HL-60 (cell line): ENCODE data around the gene ARHGAP11A.

Experiments used
- DNase-seq, 2 experiments: peaks; one replicate each; pipeline ENCODE4 v3.0.0-alpha.2; 2010 to 2020; ENCODE audit warnings: low read depth in 1 of 2, low spot score in 1 of 2
- H3K27ac ChIP-seq: fragments of 250-450 bp; sonication (Bioruptor Pico); replicated peaks from 2 replicates; pipeline ENCODE4 v1.5.1; 2020; ENCODE audit warnings: mild to moderate bottlenecking, moderate library complexity
- H3K27me3 ChIP-seq: fragments of 250-450 bp; sonication (Bioruptor Pico); 2 replicates; pipeline ENCODE4 v1.5.1; 2021; ENCODE audit warnings: mild to moderate bottlenecking, moderate library complexity; ENCODE audit not compliant: insufficient read depth, poor library complexity, severe bottlenecking
- H3K4me3 ChIP-seq: replicated peaks from 2 replicates; pipeline ENCODE4 v1.5.1; 2011; ENCODE audit warnings: mild to moderate bottlenecking, control low read depth, low read length; ENCODE audit not compliant: insufficient read depth
- GABPA ChIP-seq: IDR thresholded peaks from 2 replicates; pipeline ENCODE4 v1.6.1; 2012; ENCODE audit warnings: low read depth
- POLR2AphosphoS5 ChIP-seq: IDR thresholded peaks from 2 replicates; pipeline ENCODE4 v1.6.1; 2012; ENCODE audit warnings: low read depth
- SPI1 ChIP-seq: IDR thresholded peaks from 2 replicates; pipeline ENCODE4 v1.6.1; 2012; ENCODE audit warnings: low read depth, mild to moderate bottlenecking, borderline replicate concordance
- TF ChIP-seq, protein P1 (sequence below): IDR thresholded peaks from 2 replicates; pipeline ENCODE4 v1.6.1; 2012; ENCODE audit warnings: low read depth; ENCODE audit not compliant: insufficient replicate concordance
- TF ChIP-seq, protein P2 (sequence below): IDR thresholded peaks from one replicate; pipeline ENCODE4 v1.5.1; 2011; ENCODE audit warnings: low read length, control low read depth, inconsistent platforms; ENCODE audit not compliant: insufficient read depth

ARHGAP11A gene

DNA sequence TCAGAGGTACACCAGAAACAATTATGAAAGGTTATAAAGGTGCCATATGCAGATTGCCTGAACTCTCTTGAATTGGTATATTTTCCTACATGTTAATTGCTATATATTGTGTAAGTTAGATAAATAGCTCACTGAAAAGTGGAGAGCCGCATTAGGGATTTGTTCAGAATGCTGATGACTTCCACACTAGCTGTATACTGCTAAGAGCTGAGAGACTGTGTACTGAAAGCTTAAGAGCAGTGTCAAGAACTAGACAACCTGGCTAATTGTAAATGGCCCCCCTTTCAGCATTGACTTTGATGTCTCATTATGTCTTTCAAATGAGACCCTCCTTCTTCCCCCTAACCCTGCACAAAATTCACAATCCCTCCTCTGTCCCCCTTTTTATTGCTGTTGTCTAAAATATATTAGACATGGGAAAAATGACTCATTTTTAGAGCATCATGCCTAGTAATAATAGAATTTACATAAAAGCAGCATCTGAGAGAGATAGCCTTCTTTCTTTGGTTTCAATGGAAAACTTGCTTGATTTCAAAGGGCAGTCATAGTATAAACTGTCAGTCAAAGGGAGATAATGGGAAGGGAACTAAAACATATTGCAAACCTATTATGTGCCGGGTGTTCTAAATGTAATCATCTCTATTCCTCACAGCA, 67.8 kb downstream of the ARHGAP11A start:
- Histone ChIP-seq H3K27me3 (no peaks in the 10 kb centered on the region), H3K27ac (no peak overlapping the region), H3K4me3 (no peak overlapping the region)
- no peak for DNase-seq
- TF ChIP-seq POLR2AphosphoS5 (no peak), GABPA (no peak), SPI1 (no peak)
- TF ChIP-seq, protein P1, sequence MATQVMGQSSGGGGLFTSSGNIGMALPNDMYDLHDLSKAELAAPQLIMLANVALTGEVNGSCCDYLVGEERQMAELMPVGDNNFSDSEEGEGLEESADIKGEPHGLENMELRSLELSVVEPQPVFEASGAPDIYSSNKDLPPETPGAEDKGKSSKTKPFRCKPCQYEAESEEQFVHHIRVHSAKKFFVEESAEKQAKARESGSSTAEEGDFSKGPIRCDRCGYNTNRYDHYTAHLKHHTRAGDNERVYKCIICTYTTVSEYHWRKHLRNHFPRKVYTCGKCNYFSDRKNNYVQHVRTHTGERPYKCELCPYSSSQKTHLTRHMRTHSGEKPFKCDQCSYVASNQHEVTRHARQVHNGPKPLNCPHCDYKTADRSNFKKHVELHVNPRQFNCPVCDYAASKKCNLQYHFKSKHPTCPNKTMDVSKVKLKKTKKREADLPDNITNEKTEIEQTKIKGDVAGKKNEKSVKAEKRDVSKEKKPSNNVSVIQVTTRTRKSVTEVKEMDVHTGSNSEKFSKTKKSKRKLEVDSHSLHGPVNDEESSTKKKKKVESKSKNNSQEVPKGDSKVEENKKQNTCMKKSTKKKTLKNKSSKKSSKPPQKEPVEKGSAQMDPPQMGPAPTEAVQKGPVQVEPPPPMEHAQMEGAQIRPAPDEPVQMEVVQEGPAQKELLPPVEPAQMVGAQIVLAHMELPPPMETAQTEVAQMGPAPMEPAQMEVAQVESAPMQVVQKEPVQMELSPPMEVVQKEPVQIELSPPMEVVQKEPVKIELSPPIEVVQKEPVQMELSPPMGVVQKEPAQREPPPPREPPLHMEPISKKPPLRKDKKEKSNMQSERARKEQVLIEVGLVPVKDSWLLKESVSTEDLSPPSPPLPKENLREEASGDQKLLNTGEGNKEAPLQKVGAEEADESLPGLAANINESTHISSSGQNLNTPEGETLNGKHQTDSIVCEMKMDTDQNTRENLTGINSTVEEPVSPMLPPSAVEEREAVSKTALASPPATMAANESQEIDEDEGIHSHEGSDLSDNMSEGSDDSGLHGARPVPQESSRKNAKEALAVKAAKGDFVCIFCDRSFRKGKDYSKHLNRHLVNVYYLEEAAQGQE, result no peak
- TF ChIP-seq, protein P2, sequence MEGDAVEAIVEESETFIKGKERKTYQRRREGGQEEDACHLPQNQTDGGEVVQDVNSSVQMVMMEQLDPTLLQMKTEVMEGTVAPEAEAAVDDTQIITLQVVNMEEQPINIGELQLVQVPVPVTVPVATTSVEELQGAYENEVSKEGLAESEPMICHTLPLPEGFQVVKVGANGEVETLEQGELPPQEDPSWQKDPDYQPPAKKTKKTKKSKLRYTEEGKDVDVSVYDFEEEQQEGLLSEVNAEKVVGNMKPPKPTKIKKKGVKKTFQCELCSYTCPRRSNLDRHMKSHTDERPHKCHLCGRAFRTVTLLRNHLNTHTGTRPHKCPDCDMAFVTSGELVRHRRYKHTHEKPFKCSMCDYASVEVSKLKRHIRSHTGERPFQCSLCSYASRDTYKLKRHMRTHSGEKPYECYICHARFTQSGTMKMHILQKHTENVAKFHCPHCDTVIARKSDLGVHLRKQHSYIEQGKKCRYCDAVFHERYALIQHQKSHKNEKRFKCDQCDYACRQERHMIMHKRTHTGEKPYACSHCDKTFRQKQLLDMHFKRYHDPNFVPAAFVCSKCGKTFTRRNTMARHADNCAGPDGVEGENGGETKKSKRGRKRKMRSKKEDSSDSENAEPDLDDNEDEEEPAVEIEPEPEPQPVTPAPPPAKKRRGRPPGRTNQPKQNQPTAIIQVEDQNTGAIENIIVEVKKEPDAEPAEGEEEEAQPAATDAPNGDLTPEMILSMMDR, result no peak

DNA sequence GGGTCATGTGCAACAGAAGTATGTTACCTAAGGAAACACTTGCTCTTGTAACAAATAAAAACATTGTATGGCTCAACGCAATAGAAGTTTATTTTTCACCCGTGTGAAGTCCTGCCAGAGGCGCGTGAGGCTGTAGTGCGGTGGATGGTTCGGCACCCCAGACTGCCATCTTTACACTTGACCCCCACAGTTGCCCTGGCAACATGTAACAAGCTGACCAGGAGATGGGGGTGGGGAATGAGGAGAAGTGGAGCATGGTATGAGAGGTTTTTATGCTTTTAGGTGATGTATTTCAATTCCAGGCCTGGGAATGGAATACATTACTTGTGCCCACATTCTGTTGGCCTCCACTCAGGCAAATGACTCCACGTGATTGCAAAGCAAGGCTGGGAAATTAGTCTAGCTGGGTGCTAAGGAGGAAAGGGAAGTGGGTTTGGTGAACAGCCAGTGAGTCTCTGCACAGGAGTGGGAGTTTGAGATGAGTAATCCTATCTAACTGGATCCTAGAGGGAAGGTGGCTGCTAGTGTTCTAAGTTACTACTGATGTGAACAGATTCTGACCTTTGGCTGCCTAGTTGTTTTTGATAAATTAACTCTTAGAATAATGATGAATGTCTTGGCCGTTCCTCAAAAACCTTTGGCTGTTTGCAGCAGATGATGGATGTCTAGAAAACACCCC, 68.7 kb downstream of the ARHGAP11A start:
- no peaks in the 10 kb centered on the region for H3K27me3 ChIP-seq
- no peak overlapping the region for H3K27ac ChIP-seq
- H3K4me3 ChIP-seq, result no peak overlapping the region
- TF ChIP-seq GABPA (no peak), SPI1 (peak; percentile 77; the same call in 1 of the 2 replicates), POLR2AphosphoS5 (no peak)
- TF ChIP-seq, protein P1, result no peak
- TF ChIP-seq, protein P2, result no peak
- peak; percentile 38 to 43 for DNase-seq

DNA sequence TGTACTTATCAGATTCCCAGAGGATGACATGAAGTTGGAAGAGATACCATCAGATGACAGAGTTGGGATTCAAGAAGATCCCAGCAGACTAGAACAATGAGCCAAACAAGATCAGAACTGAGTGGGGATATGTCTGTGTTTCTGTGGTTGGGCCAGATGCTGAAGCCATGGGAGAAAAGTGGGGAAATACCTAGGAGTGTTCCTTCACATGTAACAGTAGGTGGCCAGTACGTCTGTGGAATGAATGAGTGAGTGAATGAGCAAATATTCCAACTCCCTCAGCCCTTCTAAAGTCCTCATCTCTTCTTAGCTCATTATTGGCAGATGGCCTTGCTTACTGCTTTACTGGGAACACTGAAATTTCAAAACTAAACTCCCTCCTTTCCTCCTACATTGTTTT, 70.3 kb downstream of the ARHGAP11A start:
- Histone ChIP-seq H3K27ac (no peak overlapping the region), H3K4me3 (no peak overlapping the region), H3K27me3 (no peaks in the 10 kb centered on the region)
- no peak for DNase-seq
- TF ChIP-seq, protein P1, result no peak
- TF ChIP-seq POLR2AphosphoS5, result no peak
- TF ChIP-seq, protein P2, result no peak
- TF ChIP-seq SPI1, result no peak
- no peak for TF ChIP-seq GABPA
